MCF 10A (cell line): ENCODE data around the gene DOK6. TPM values are rescaled to one million over a fixed set of nuclear protein-coding genes. Genes with fewer than 3 reads are reported as not detected.
"Not testable (repeated sequence)": the region's sequence is repeated elsewhere in the genome, so short reads cannot be mapped to it uniquely, and the experiment has no call there.

Source experiments
- BruUV-seq: library from RNA; stranded (reverse); fragments of 400-500 nt; replicated peaks from 2 replicates; lab custom pipeline; 2021; lab: Mats Ljungman, UMichigan
- CTCF ChIA-PET: fragments of 300-600 bp; sonication (Branson Sonifier 250); formaldehyde crosslinking; extraction: SDS; loops from one replicate; lab custom pipeline; 2021; ENCODE audit warnings: antibody characterized with exemption, inconsistent platforms; lab: Yijun Ruan, JAX
- POLR2A ChIA-PET: fragments of 300-600, 350-650 bp; sonication (Branson Sonifier 250); formaldehyde crosslinking; extraction: SDS; loops from one replicate; lab custom pipeline; 2020; ENCODE audit warnings: antibody characterized with exemption, inconsistent platforms; lab: Yijun Ruan, JAX
- DNase-seq: peaks from one replicate; pipeline ENCODE4 v3.0.0-alpha.2; 2018; ENCODE audit not compliant: unreplicated experiment
- H3K27ac Mint-ChIP-seq: one replicate; pipeline ENCODE4 v1.8.0; 2022; ENCODE audit warnings: mild to moderate bottlenecking, low read depth, mixed read lengths; ENCODE audit not compliant: unreplicated experiment
- H3K27me3 Mint-ChIP-seq: one replicate; pipeline ENCODE4 v1.8.0; 2022; ENCODE audit warnings: mixed read lengths; ENCODE audit not compliant: insufficient read depth, unreplicated experiment
- H3K36me3 Mint-ChIP-seq: one replicate; pipeline ENCODE4 v1.8.0; 2022; ENCODE audit warnings: mild to moderate bottlenecking, moderate library complexity, mixed read lengths; ENCODE audit not compliant: insufficient read depth, unreplicated experiment
- H3K4me1 Mint-ChIP-seq: one replicate; pipeline ENCODE4 v1.8.0; 2022; ENCODE audit warnings: mixed read lengths; ENCODE audit not compliant: insufficient read depth, unreplicated experiment
- H3K4me3 Mint-ChIP-seq: one replicate; pipeline ENCODE4 v1.8.0; 2022; ENCODE audit warnings: mild to moderate bottlenecking, moderate library complexity, mixed read lengths; ENCODE audit not compliant: unreplicated experiment
- H3K9me3 Mint-ChIP-seq: one replicate; pipeline ENCODE4 v1.8.0; 2022; ENCODE audit warnings: mixed read lengths; ENCODE audit not compliant: unreplicated experiment
- CTCF ChIP-seq: fragments of 200-600 bp; IDR thresholded peaks from one replicate; pipeline ENCODE4 v1.8.0; 2022; ENCODE audit warnings: antibody characterized with exemption, mild to moderate bottlenecking; ENCODE audit not compliant: unreplicated experiment
- intact Hi-C: fragments of 100-400 bp; cut with micrococcal nuclease; formaldehyde crosslinking; loops from 2 replicates; pipeline ENCODE4 v1.14.1; 2022
- total RNA-seq: library from RNA; stranded (reverse); gene quantifications from 2 replicates; pipeline ENCODE4 v1.2.3, GENCODE V29; 2022

Gene DOK6
- total RNA-seq, 1 experiment from 2014 or later, result not detected

GRCh38 chr18:69820538-69820937 is 419.9 kb downstream of the DOK6 start:
- Mint-ChIP-seq H3K27ac (no peak overlapping the region), H3K4me3 (no peak overlapping the region), H3K9me3 (no peaks in the 10 kb centered on the region), H3K27me3 (no peaks in the 10 kb centered on the region), H3K4me1 (no peaks in the 10 kb centered on the region), H3K36me3 (no peaks in the 10 kb centered on the region)
- no TSS peak for BruUV-seq
- TF ChIP-seq CTCF, result no peak
- no peak for DNase-seq
- ChIA-PET CTCF (interaction anchor here (0.6 kb wide), 1 partner anchor 630 kb away, joined by 6 read pairs; no protein-coding TSS in a partner anchor), POLR2A (no interaction called here)
- intact Hi-C loops, result no loop called here

GRCh38 chr18:69830189-69830588 is 429.5 kb downstream of the DOK6 start:
- Mint-ChIP-seq H3K4me3 (no peak overlapping the region), H3K27ac (no peak overlapping the region), H3K27me3 (no peaks in the 10 kb centered on the region), H3K9me3 (no peaks in the 10 kb centered on the region), H3K4me1 (no peaks in the 10 kb centered on the region), H3K36me3 (no peaks in the 10 kb centered on the region)
- ChIA-PET CTCF (interaction anchor here (1.0 kb wide), 1 partner anchor 8 kb away, joined by 3 read pairs; no protein-coding TSS in a partner anchor), POLR2A (no interaction called here)
- no peak for DNase-seq
- BruUV-seq, result no TSS peak
- TF ChIP-seq CTCF, result no peak
- intact Hi-C loops, result no loop called here

- H3K9me3 Mint-ChIP-seq, CTCF ChIA-PET, H3K27me3 Mint-ChIP-seq, H3K27ac Mint-ChIP-seq, intact Hi-C loops, H3K4me1 Mint-ChIP-seq, POLR2A ChIA-PET, BruUV-seq, H3K4me3 Mint-ChIP-seq, H3K36me3 Mint-ChIP-seq, DNase-seq: not testable (repeated sequence)
Measured at GRCh38 chr18:69834980-69835379, 434.3 kb downstream of the DOK6 start.

- no peaks in the 10 kb centered on the region for H3K36me3 Mint-ChIP-seq
- H3K27ac Mint-ChIP-seq, result no peak overlapping the region
- H3K27me3 Mint-ChIP-seq, result no peaks in the 10 kb centered on the region
- no peaks in the 10 kb centered on the region for H3K4me1 Mint-ChIP-seq
- no TSS peak for BruUV-seq
- ChIA-PET CTCF (interaction anchor here (0.7 kb wide), 1 partner anchor 46 kb away, joined by 3 read pairs; no protein-coding TSS in a partner anchor), POLR2A (no interaction called here)
- intact Hi-C loops, result no loop called here
- no peaks in the 10 kb centered on the region for H3K9me3 Mint-ChIP-seq
- DNase-seq, result no peak
- no peak for TF ChIP-seq CTCF
- H3K4me3 Mint-ChIP-seq, result no peak overlapping the region
Measured at GRCh38 chr18:69838003-69838402, 437.3 kb downstream of the DOK6 start.
